GM23338 (cell line): Measurements from ENCODE around the gene OR4L1.

Source experiments
- CREB1 ChIP-seq: fragments of 250-450 bp; sonication (Bioruptor Pico); IDR thresholded peaks from 2 replicates; pipeline ENCODE4 v1.5.0; 2020; ENCODE audit warnings: low read depth, mild to moderate bottlenecking, moderate library complexity
- EZH2 ChIP-seq: fragments of 200-600 bp; sonication (generic); IDR thresholded peaks from one replicate; pipeline ENCODE4 v1.8.0; 2017; ENCODE audit warnings: antibody characterized with exemption, mild to moderate bottlenecking, low read depth; ENCODE audit not compliant: unreplicated experiment
- EZH2phosphoT487 ChIP-seq: fragments of 200-600 bp; sonication (generic); IDR thresholded peaks from one replicate; pipeline ENCODE4 v1.8.1; 2018; ENCODE audit warnings: antibody characterized with exemption; ENCODE audit not compliant: unreplicated experiment
- JUNB ChIP-seq: IDR thresholded peaks from one replicate; pipeline ENCODE4 v1.6.1; 2016; ENCODE audit warnings: antibody characterized with exemption; ENCODE audit not compliant: unreplicated experiment
- NANOG ChIP-seq: IDR thresholded peaks from 2 replicates; pipeline ENCODE4 v1.6.1; 2016; ENCODE audit warnings: antibody characterized with exemption, borderline replicate concordance
- POLR2AphosphoS5 ChIP-seq: IDR thresholded peaks from 2 replicates; pipeline ENCODE4 v1.6.1; 2016; ENCODE audit warnings: antibody characterized with exemption, low read depth
- STAT1 ChIP-seq: IDR thresholded peaks from one replicate; pipeline ENCODE4 v1.6.1; 2016; ENCODE audit warnings: antibody characterized with exemption; ENCODE audit not compliant: unreplicated experiment
- ZNF114 ChIP-seq: fragments of 250-450 bp; sonication (Bioruptor Pico); IDR thresholded peaks from 2 replicates; pipeline ENCODE4 v1.5.0; 2020; ENCODE audit warnings: mild to moderate bottlenecking, moderate library complexity
- TF ChIP-seq, protein P1 (sequence below), 2 experiments: fragments of 200-600 bp in 1 of 2; sonication (generic) in 1 of 2; conservative IDR thresholded peaks; 2 replicates each; pipeline versions ENCODE4 v1.5.1 to v1.6.1; 2016 to 2017; ENCODE audit warnings: antibody characterized with exemption in 2 of 2, low read depth in 2 of 2, mild to moderate bottlenecking in 2 of 2, moderate library complexity in 1 of 2

DNA sequence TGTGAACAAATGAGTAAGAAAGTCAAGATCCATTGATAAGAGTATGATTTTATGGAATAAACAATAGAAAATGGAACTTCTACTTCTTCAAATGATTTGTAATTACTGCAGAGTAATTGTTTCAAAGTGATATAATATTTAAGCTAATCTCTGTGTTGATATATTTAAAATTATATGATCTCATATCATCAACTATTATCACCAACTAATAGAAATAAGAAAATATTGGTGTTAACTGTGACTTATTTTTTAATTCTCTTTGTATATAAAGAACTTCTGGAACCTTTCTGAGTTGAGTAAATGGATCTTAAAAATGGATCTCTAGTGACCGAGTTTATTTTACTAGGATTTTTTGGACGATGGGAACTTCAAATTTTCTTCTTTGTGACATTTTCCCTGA, at the start of gene OR4L1:
- TF ChIP-seq CREB1 (CRISPR knock-in tag) (no peak), NANOG (no peak), POLR2AphosphoS5 (no peak), EZH2phosphoT487 (no peak), JUNB (no peak), EZH2 (no peak), ZNF114 (CRISPR knock-in tag) (no peak), STAT1 (no peak)
- TF ChIP-seq, protein P1, sequence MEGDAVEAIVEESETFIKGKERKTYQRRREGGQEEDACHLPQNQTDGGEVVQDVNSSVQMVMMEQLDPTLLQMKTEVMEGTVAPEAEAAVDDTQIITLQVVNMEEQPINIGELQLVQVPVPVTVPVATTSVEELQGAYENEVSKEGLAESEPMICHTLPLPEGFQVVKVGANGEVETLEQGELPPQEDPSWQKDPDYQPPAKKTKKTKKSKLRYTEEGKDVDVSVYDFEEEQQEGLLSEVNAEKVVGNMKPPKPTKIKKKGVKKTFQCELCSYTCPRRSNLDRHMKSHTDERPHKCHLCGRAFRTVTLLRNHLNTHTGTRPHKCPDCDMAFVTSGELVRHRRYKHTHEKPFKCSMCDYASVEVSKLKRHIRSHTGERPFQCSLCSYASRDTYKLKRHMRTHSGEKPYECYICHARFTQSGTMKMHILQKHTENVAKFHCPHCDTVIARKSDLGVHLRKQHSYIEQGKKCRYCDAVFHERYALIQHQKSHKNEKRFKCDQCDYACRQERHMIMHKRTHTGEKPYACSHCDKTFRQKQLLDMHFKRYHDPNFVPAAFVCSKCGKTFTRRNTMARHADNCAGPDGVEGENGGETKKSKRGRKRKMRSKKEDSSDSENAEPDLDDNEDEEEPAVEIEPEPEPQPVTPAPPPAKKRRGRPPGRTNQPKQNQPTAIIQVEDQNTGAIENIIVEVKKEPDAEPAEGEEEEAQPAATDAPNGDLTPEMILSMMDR (conservative IDR thresholded peaks at IDR 0.05; ENCODE audit: low read depth in 2 of 2), result no peak
